Measurements from ENCODE around the gene TBC1D17. TPM values are rescaled to one million over a fixed set of nuclear protein-coding genes. Genes with fewer than 3 reads are reported as not detected.

The TBC1D17 gene
- total and polyA plus RNA-seq, 10 of the 15 experiments (the other 5 are each of a cell fraction or from before 2014, with no cell fraction given), result 0.42 to 20.4 (median 11.2) TPM

- TF ChIP-seq ATF3 (IDR thresholded peaks at IDR 0.05; ENCODE audit: borderline replicate concordance, extremely low read depth, low read depth, low read length), result no peak
Observed at GRCh38 chr19:49856574-49857021, 20.9 kb upstream of the TBC1D17 start (continued).

- H3K9me3 ChIP-seq (replicated peaks; ENCODE audit: control insufficient read depth, insufficient read depth, low read length), result no peaks in the 10 kb centered on the region
- no peak for FAIRE-seq
- H3K27ac ChIP-seq (ENCODE audit: control insufficient read depth, insufficient read depth), result no peak overlapping the region
- TF ChIP-seq POLR2A (IDR thresholded peaks at IDR 0.05; ENCODE audit: low read depth, low read length), result peak; percentile 31
- no peak for TF ChIP-seq TCF7 (IDR thresholded peaks at IDR 0.05; ENCODE audit: borderline replicate concordance)
- no peak for DNase-seq (ENCODE audit: low read depth, low spot score)
- H2AFZ ChIP-seq (ENCODE audit: control insufficient read depth, low read depth, low read length), result no peak overlapping the region
- POLR2A ChIA-PET, result interaction anchor here (0.7 to 1.0 kb wide), 2 partner anchors 21 to 72 kb away, joined by 3 read pairs; no protein-coding TSS in a partner anchor
- 87% methylated on average over 26 of the region's 26 CpGs for WGBS (ENCODE audit: insufficient coverage, insufficient replicate concordance, low lambda C conversion rate, missing lambda C conversion rate)
- SMC1A ChIA-PET (ENCODE audit: uncharacterized antibody, unreplicated experiment), result no interaction called here
- peaks cover 5% of the 10 kb centered on the region for H3K79me2 ChIP-seq (ENCODE audit: control insufficient read depth, insufficient read depth, low read length)
- no peaks in the 10 kb centered on the region for H3K27me3 ChIP-seq (replicated peaks in 1 of 2; ENCODE audit: control insufficient read depth in 2 of 2, insufficient read depth in 2 of 2, low read length in 1 of 2)
- BruUV-seq (replicated peaks), result no TSS peak
- peaks cover 0 to 19% of the 10 kb centered on the region in 2 experiments; a peak in 3 of 4 replicates for H3K36me3 ChIP-seq (ENCODE audit: control insufficient read depth in 2 of 2, insufficient read depth in 2 of 2, low read length in 1 of 2)
- in situ Hi-C loops (cut with MboI) (no loop called here), intact Hi-C loops (cut with micrococcal nuclease; ENCODE audit: unreplicated experiment) (no loop called here)
- no peak overlapping the region for H3K4me2 ChIP-seq (ENCODE audit: control insufficient read depth, insufficient read depth)
- H3K9ac ChIP-seq (ENCODE audit: control insufficient read depth, insufficient read depth, low read length), result no peak overlapping the region
- peaks cover 5% of the 10 kb centered on the region for H3K4me1 ChIP-seq (ENCODE audit: control insufficient read depth, insufficient read depth, low read length)
- no peaks in the 10 kb centered on the region for H4K20me1 ChIP-seq (ENCODE audit: control insufficient read depth, insufficient read depth)
- H3K4me3 ChIP-seq, result no peak overlapping the region
- ATAC-seq, result no peak
- CTCF ChIA-PET, result no interaction called here
- RAD21 ChIA-PET (ENCODE audit: unreplicated experiment), result no interaction called here
Observed at GRCh38 chr19:49857061-49857837, 20.3 kb upstream of the TBC1D17 start.

- Histone ChIP-seq H3K9me3 (replicated peaks; ENCODE audit: control insufficient read depth, insufficient read depth, low read length) (no peaks in the 10 kb centered on the region), H3K4me1 (ENCODE audit: control insufficient read depth, insufficient read depth, low read length) (peaks cover 2% of the 10 kb centered on the region), H3K36me3 (ENCODE audit: control insufficient read depth in 2 of 2, insufficient read depth in 2 of 2, low read length in 1 of 2) (peaks cover 0 to 21% of the 10 kb centered on the region in 2 experiments; a peak in 3 of 4 replicates), H3K27ac (ENCODE audit: control insufficient read depth, insufficient read depth) (no peak overlapping the region), H2AFZ (ENCODE audit: control insufficient read depth, low read depth, low read length) (no peak overlapping the region), H3K79me2 (ENCODE audit: control insufficient read depth, insufficient read depth, low read length) (peaks cover under 1% of the 10 kb centered on the region), H3K4me3 (no peak overlapping the region), H3K27me3 (replicated peaks in 1 of 2; ENCODE audit: control insufficient read depth in 2 of 2, insufficient read depth in 2 of 2, low read length in 1 of 2) (no peaks in the 10 kb centered on the region), H4K20me1 (ENCODE audit: control insufficient read depth, insufficient read depth) (no peaks in the 10 kb centered on the region), H3K9ac (ENCODE audit: control insufficient read depth, insufficient read depth, low read length) (no peak overlapping the region), H3K4me2 (ENCODE audit: control insufficient read depth, insufficient read depth) (no peak overlapping the region)
- in situ Hi-C loops (cut with MboI), result no loop called here
- 82% methylated on average over 5 of the region's 5 CpGs for WGBS (ENCODE audit: insufficient coverage, insufficient replicate concordance, low lambda C conversion rate, missing lambda C conversion rate)
- DNase-seq (ENCODE audit: low read depth, low spot score) (no peak), FAIRE-seq (no peak), ATAC-seq (no peak)
- BruUV-seq (replicated peaks), result no TSS peak
- intact Hi-C loops (cut with micrococcal nuclease; ENCODE audit: unreplicated experiment), result no loop called here
- ChIA-PET POLR2A (interaction anchor here (1.0 to 1.8 kb wide), 2 partner anchors 11 to 72 kb away, joined by 3 to 7 read pairs; no protein-coding TSS in a partner anchor), RAD21 (ENCODE audit: unreplicated experiment) (no interaction called here), SMC1A (ENCODE audit: uncharacterized antibody, unreplicated experiment) (no interaction called here), CTCF (no interaction called here)
- TF ChIP-seq ZZZ3 (IDR thresholded peaks at IDR 0.05; ENCODE audit: control insufficient read depth, insufficient read length, low read depth) (no peak), NR2C1 (IDR thresholded peaks at IDR 0.05) (no peak), CEBPB (IDR thresholded peaks at IDR 0.05; ENCODE audit: borderline replicate concordance in 1 of 2, low read depth in 2 of 2, low read length in 2 of 2) (no peak), RELB (IDR thresholded peaks at IDR 0.05; ENCODE audit: low read depth) (no peak), POLR2A (IDR thresholded peaks at IDR 0.05; ENCODE audit: low read depth, low read length) (peak; percentile 3; the same call in 1 of the 2 replicates), RUNX3 (IDR thresholded peaks at IDR 0.05; ENCODE audit: low read length) (no peak)
Observed at GRCh38 chr19:49857838-49858087, 19.7 kb upstream of the TBC1D17 start.
